CD4-positive, alpha-beta T cell treated with Interleukin-17A for 4 hours (primary cell): ENCODE results near the gene HEXIM2.
"Not testable (repeated sequence)": the region's sequence is repeated elsewhere in the genome, so short reads cannot be mapped to it uniquely, and the experiment has no call there.

ENCODE experiments used
- DNase-seq: peaks from one replicate; pipeline ENCODE4 v3.0.0-alpha.2; 2020; ENCODE audit warnings: mixed read lengths

Gene HEXIM2

GRCh38 chr17:45171338-45172231 is 9.9 kb downstream of the HEXIM2 start:
- peak; percentile 8 for DNase-seq

- no peak for DNase-seq
Measured at GRCh38 chr17:45172232-45172540, 10.5 kb downstream of the HEXIM2 start.

GRCh38 chr17:45172541-45173286 is 11.0 kb downstream of the HEXIM2 start:
- DNase-seq, result peak; percentile 77

- DNase-seq, result no peak
Measured at GRCh38 chr17:45175759-45176115, 14.1 kb downstream of the HEXIM2 start.

GRCh38 chr17:45177563-45177962 is 15.9 kb downstream of the HEXIM2 start:
- no peak for DNase-seq

- no peak for DNase-seq
Measured at GRCh38 chr17:45184144-45184543, 22.5 kb downstream of the HEXIM2 start.

- DNase-seq, result no peak
Measured at GRCh38 chr17:45186801-45187354, 25.2 kb downstream of the HEXIM2 start.

GRCh38 chr17:45189009-45189408 is 27.3 kb downstream of the HEXIM2 start:
- no peak for DNase-seq

- no peak for DNase-seq
Measured at GRCh38 chr17:45190503-45191255, 29.0 kb downstream of the HEXIM2 start.

- DNase-seq, result no peak
Measured at GRCh38 chr17:45195424-45195823, 33.7 kb downstream of the HEXIM2 start.

- DNase-seq, result no peak
Measured at GRCh38 chr17:45197108-45197507, 35.4 kb downstream of the HEXIM2 start.

- DNase-seq, result peak; percentile 92
Measured at GRCh38 chr17:45197555-45198334, 36.1 kb downstream of the HEXIM2 start.

GRCh38 chr17:45200701-45201100 is 39.0 kb downstream of the HEXIM2 start:
- no peak for DNase-seq

- DNase-seq, result no peak
Measured at GRCh38 chr17:45201457-45201856, 39.8 kb downstream of the HEXIM2 start.

GRCh38 chr17:45201880-45202279 is 40.2 kb downstream of the HEXIM2 start:
- DNase-seq, result not testable (repeated sequence)

GRCh38 chr17:45218895-45219661 is 57.4 kb downstream of the HEXIM2 start:
- DNase-seq, result peak; percentile 90
